EL (cell line): ENCODE measurements around the gene GRAP2.

Experiments
- DNase-seq: peaks from one replicate; pipeline ENCODE4 v3.0.0-alpha.2; 2016

GRAP2 gene

DNA sequence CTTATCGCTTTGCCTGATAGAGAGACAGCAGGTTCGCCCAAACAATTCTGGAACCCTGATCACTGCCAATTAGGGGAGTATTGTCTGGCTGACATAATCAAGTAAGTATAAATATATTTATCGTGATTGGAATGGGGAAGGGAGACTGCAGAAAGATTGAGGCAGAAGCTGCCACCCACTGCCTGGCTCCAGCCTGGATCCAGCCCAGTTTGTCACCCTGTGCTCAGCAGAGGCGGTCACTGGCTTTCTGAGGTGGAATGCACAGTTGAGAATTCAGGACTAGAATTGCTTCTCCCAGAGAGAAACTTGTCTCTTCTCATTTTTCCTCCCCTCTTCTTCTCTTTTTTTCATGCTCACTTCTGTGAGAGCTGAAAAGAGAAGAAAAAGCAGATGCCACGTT is 25.9 kb downstream of the GRAP2 start:
- no peak for DNase-seq

DNA sequence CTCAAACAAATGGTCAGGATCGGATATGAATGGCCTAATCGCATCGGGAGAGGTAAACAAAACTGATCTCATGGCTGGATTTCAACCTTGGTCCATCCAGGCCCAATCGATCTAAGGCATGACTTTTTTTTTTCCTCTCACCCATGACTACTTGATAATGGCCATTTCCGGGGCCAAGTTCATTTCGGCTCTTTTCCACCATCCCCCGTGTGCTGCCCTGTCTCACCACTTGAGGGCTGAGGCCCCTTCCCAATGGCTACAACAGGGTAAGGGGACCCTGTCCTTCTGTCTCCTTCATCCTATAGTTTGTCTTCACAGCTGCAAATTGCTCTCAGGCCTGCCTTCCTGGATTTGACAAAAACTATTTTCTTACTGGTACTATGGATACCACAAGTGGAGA is 26.7 kb downstream of the GRAP2 start:
- no peak for DNase-seq

DNA sequence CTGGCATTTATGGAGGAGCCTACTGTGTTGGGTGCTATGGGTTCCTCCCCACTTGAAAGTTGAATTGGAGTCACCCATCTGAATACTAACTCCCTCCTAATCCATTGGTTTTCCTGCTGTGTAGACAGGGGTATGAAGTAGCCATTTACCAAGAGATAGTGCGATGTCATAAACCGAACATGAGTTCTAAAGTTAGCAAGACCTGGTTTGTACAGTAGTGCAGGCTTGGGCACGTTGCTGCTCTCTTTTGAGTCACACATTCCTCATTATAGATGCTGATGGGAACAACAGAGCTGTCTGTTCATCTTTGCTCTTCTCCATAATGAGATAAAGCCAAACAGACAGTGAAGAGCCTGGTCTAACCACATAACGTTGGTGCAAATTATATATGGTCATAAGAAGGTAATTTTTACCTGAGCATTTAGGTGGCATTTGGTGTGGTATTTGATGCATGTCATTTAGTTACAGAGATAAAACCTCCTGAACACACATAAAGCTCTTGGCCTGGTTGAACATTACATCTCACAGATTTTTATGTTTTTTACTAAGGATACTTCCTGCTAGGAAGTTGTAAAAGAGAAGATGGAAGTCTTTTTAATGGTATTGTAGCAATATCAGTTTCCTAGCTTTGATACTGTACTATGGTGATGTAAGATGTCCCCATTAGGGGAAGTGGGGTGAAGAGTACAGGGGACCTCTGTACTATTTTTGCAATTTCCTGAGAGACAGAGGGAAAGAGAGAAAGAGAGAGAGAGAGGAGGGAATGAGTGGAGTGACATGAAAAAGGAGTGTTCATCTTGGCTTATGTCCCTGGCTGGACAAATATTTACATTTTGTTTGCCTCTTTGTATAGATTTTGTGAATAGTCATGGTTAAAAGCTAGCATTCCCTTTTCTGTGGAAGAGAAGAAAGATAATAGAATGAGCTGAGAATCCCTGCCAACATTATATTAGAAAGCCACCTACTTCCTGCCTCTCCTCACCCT is 27.9 kb downstream of the GRAP2 start:
- DNase-seq: no peak

- no peak for DNase-seq
Measured at GRCh38 chr22:39931251-39931650, 30.4 kb downstream of the GRAP2 start.

DNA sequence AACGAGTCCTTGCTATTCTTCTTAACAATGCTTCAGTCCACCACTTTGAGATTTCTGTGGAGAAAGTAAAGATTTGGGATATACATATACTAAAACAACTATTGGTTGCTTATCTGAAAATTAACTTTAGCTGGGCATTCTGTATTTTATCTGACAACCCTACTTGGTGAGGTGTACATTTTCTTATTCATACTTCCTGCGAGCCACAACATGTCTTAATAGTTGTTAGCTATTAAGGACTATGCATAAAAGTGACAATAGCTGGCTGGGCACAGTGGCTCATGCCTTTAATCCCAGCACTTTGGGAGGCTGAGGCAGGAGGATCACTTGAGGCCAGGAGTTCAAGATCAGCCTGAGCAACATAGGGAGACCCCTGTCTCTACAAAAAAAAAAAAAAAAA is 31.3 kb downstream of the GRAP2 start:
- no peak for DNase-seq

DNA sequence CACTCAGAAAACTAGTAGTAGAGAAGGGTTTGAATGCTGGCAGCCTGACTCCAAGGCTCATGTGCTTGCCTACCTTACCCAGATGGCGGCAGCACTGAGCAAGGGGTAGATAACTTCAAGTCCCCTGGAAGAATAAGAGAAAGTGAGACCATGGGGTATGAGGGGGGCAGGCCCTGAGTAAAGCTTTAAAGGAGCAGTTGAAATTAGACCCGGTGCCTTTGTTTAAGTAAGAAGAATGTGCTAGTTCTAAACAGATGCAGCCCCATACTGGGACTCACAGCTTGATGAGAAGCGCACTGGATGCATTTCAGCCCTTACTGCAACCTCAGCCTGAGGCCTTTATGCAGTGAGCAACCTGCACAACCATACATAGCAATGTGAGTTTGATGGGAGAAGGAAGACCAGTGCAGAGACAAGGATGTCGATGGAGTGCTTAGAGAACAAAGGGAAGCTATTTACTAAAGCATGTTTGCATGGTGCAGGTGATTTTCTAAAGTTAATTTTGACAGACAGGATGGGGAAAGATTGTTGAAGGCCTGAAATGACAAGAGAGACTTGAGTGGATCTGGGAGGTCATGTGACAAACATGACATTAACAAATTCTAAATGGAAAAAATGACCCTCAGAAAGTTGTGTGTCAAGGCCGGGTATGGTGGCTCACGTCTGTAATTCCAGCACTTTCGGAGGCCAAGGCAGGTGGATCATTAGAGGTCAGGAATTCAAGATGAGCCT is 32.2 kb downstream of the GRAP2 start:
- peak; percentile 41 for DNase-seq

- no peak for DNase-seq
Measured at GRCh38 chr22:39933741-39934140, 32.9 kb downstream of the GRAP2 start.

DNA sequence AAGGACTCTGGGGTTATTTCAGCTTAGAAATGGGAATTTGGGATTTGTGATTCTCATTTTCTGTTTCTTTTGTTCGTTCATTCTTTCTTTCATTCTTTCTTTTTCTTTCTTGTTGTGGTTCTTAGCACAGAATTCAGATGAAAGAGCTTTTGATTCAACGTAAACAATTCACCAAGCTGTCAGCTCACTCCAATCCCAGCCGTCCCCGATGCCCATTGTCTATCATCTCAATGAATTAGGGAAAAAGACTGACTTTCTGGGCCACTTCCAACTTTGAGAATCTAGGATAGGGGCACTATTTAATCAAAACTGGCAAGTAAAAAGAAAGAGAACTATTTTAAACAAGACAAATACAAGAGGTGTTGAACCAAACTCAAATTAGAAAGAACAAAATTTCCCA is 34.2 kb downstream of the GRAP2 start:
- no peak for DNase-seq

DNA sequence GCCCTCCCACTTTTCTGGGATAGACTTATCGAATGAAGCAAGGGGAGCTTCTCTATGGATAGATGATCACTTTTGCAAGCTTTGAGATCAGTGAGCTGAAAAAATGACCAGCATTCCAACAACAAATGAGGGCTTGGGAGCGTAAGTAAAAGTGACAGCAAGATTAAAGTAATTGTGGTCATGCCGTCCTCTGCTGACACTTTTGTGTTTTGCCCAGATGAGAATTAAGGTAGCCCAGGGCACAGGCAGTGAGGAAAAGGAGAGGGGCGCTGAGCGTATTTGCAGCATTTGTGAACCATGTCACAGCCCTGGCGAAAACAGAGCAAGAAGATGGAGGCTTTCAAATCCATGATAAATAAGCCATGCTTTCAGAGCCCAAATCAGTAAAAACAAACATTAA is 34.7 kb downstream of the GRAP2 start:
- DNase-seq: no peak

DNA sequence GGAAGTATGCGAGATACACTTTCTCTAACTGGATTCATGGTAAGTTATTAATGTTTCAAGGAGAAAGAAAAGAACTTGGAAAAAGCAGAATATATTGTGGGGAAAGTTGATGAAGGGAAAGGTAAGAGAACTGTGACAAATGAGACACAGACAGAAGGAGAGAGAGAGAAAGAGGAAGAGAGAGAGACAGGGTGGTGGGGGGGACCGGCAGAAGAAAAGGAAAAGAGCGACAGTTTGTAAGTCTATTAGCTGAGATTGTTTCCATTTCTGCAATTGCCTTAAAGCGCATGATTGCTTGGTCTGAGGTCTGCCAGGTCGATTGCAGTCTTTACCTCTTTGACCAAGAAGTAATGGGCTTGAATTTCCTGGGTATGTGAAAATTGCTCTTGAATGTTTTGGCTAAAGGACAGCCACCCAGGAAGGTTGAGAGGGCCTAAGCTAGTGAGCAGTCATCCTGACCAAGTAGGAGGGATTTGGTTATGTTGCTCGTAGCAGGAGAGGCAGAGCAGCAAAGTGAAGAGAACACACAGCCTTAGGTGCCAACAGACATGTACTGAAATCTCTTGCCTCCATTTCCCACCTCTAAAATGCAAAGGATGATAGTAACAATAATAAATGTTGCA is 35.8 kb downstream of the GRAP2 start:
- no peak for DNase-seq

- no peak for DNase-seq
Measured at GRCh38 chr22:39937906-39938305, 37.0 kb downstream of the GRAP2 start.

GRCh38 chr22:39938509-39939111 is 37.7 kb downstream of the GRAP2 start:
- no peak for DNase-seq

DNA sequence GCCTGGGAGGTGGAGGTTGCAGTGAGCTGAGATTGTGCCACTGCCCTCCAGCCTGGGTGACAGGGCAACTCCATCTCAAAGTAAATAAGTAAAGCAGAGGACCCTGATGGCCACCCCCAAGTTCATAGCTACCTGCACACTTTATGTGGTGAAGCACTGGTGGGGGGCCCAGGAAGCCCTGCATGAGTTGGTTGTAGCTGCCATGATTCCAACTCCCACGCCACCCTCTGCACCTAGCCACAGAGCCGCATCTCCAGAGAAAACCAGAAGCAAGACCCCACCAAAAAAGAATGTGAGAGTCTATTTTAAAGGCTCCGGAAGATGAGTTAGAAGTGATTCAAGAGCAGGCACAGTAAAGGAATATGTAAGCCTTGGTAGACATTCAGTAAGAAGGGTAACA is 38.9 kb downstream of the GRAP2 start:
- DNase-seq: no peak

GRCh38 chr22:39940757-39941305 is 39.9 kb downstream of the GRAP2 start:
- no peak for DNase-seq

GRCh38 chr22:39941601-39942000 is 40.7 kb downstream of the GRAP2 start:
- no peak for DNase-seq

DNA sequence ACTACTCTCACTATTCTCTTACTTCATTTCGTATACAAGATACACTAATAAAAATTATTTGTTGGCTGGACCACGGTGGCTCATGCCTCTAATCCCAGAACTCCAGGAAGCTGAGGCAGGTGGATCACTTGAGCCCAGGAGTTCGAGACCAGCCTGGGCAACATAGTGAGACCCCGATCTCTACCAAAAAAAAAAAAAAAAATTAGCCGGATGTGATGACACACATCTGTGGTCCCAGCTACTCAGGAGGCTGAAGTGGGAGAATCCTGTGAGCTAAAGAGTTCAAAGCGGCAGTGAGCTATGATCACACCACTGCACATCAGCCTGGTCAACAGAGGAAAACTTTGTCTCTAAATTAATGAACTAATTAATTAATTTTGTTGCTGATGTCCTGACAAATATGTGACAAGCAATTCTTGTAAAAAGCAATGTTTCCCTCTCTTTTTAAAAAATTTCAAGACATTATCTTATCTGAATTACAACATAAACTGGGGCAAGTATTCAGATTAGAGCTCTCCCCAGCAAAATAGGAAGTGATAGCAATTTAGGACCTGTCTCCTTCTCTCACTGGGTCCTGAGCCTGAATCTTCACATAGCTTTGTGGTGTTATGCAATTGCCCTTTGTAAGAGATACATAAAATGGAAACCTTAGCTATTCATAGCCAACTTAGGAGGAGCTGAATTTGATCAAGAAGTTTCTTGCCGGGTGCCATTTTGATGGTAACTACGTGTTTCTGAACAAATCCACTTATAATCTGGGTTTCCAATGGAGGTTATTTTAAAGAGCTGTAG is 41.8 kb downstream of the GRAP2 start:
- no peak for DNase-seq

DNA sequence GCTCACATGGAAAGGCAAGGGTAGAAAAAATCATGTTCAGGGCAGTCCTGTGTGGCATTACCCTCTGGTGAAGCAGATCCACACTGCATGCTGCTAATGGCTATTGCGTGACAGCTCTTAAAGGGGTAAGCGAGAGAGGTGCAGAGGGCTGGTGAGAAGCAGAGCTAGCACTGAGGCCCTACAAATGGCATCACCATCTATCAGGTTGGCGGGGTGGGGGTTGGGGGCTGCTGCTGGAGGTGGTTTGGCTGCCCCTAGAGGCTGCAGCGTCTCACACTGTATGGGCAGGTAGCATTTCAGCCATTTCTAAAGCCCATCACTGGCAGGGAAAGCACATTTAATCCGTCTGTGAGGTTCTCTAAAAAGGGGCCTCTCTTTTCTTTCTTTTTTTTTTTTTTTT is 42.5 kb downstream of the GRAP2 start:
- no peak for DNase-seq

- no peak for DNase-seq
Measured at GRCh38 chr22:39943953-39944872, 43.3 kb downstream of the GRAP2 start.

DNA sequence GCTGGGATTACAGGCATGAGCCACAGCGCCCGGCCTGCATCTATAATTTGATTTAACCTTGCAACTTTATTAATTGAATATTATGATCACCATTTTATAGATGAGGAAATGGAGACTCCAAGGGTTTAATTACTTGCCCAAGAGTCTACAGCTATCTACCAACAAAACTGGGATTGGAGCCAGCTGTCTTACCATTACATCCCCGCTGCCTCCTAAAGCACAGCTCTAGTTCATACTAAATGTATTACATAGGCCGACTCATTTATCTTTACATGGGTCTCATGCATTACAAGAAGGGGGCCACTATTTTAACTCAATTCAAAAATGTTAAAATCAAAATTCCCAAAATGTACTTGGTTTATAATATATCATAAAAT is 45.2 kb downstream of the GRAP2 start:
- DNase-seq: no peak

DNA sequence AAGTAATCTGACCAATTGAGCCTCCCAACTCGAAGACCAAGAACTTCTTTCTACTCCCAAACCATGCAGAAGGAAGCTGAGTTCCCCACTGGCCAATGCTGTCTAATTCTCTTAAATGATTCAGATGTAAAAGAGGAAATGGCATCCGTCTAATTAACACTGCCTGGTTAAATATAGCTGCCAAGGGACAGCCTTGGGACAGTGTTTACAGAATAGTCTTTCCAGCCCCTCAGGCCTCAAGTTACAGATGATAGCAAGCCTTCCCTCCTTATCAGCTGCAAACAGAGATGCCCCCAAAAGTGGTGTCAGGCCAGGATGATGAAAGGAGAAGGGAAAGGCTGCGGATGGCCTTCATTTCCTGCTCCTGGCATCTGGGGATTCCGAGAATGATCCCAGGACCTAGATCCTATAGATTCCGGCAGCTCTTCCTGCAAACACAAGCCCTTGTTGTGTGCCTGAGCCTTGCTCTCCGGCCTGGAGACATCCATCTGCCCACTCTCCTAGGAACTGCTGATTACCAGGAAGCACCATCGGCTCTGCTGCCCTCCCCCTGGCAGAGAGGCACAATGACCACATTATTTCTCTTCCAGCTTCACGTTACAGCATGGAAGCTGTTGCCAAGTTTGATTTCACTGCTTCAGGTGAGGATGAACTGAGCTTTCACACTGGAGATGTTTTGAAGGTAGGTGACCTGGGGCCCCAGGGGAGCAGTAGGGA is 45.8 kb downstream of the GRAP2 start:
- DNase-seq: no peak
